HepG2 (cell line): ENCODE results near the gene COLEC12. TPM values are rescaled to one million over a fixed set of nuclear protein-coding genes. Genes with fewer than 3 reads are reported as not detected.

Experiments used
- ELF1 ChIP-seq: sonication (generic); formaldehyde crosslinking; IDR thresholded peaks from 2 replicates; pipeline ENCODE4 v1.4.0; 2020; ENCODE audit warnings: missing genetic modification reagents
- EP300 ChIP-seq, 3 experiments: sonication (generic) in 1 of 3; formaldehyde crosslinking in 1 of 3; IDR thresholded peaks; 2 replicates each; pipeline versions ENCODE4 v1.5.1 to v1.6.1; 2011 to 2020; ENCODE audit warnings: low read depth in 2 of 3, low read length in 2 of 3, borderline replicate concordance in 1 of 3, improper control_type of control experiment in 1 of 3, mild to moderate bottlenecking in 1 of 3, missing genetic modification reagents in 1 of 3, moderate library complexity in 1 of 3
- FOXP1 ChIP-seq, 2 experiments: fragments of 450-650 bp in 1 of 2; IDR thresholded peaks; 2 replicates each; pipeline ENCODE4 v1.6.1; 2017 to 2018; ENCODE audit warnings: antibody characterized with exemption in 1 of 2
- GATAD1 ChIP-seq: IDR thresholded peaks from 2 replicates; pipeline ENCODE4 v1.6.1; 2016; ENCODE audit warnings: missing genetic modification reagents, missing compliant biosample characterization
- GATAD2A ChIP-seq: IDR thresholded peaks from 2 replicates; pipeline ENCODE4 v1.6.1; 2016
- MXI1 ChIP-seq: IDR thresholded peaks from 3 replicates; pipeline ENCODE4 v1.6.1; 2012; ENCODE audit warnings: low read depth, low read length, inconsistent platforms, borderline replicate concordance
- MYNN ChIP-seq: sonication (generic); formaldehyde crosslinking; IDR thresholded peaks from 2 replicates; pipeline ENCODE4 v1.4.0; 2020; ENCODE audit warnings: mild to moderate bottlenecking, low read depth, missing genetic modification reagents
- SOX13 ChIP-seq, 3 experiments: fragments of 450-650 bp in 1 of 3; sonication (generic) in 1 of 3; formaldehyde crosslinking in 1 of 3; IDR thresholded peaks in 2 of 3; conservative IDR thresholded peaks in 1 of 3; 2 replicates each; pipeline versions ENCODE4 v1.5.0 to v1.6.1; 2016 to 2020; ENCODE audit warnings: antibody characterized with exemption in 1 of 3, mild to moderate bottlenecking in 1 of 3, missing compliant biosample characterization in 1 of 3, missing genetic modification reagents in 1 of 3, moderate library complexity in 1 of 3
- TAF1 ChIP-seq: sonication (generic); formaldehyde crosslinking; IDR thresholded peaks from 2 replicates; pipeline ENCODE4 v1.4.0; 2020; ENCODE audit warnings: missing genetic modification reagents
- ZBTB26 ChIP-seq: IDR thresholded peaks from 2 replicates; pipeline ENCODE4 v1.6.1; 2016; ENCODE audit warnings: missing compliant biosample characterization, missing genetic modification reagents, borderline replicate concordance
- ZNF292 ChIP-seq: sonication (generic); formaldehyde crosslinking; IDR thresholded peaks from 2 replicates; pipeline ENCODE4 v1.8.1; 2022; ENCODE audit warnings: mild to moderate bottlenecking, low read depth, missing genetic modification reagents, borderline replicate concordance
- ZNF761 ChIP-seq: sonication (generic); formaldehyde crosslinking; conservative IDR thresholded peaks from 2 replicates; pipeline ENCODE4 v1.4.0; 2020; ENCODE audit warnings: mild to moderate bottlenecking, missing genetic modification reagents
- ZSCAN30 ChIP-seq: sonication (generic); formaldehyde crosslinking; IDR thresholded peaks from 2 replicates; pipeline ENCODE4 v1.5.0; 2020; ENCODE audit warnings: mild to moderate bottlenecking, missing genetic modification reagents
- polyA plus RNA-seq, 8 experiments: library from polyadenylated mRNA; depleted of rRNA in 3 of 8; stranded (reverse) in 7 of 8; unstranded in 1 of 8; fragments of >200 nt; fragmentation: Illumina TruSeq in 4 of 8; extraction: Trizol in 4 of 8; gene quantifications; 2 replicates each; pipeline versions ENCODE4 v1.2.1 to v1.2.3, GENCODE V29; 2011 to 2016; ENCODE audit warnings: low read depth in 4 of 8, missing spikeins in 1 of 8, mixed read lengths in 1 of 8; ENCODE audit not compliant: insufficient read depth in 1 of 8
- total RNA-seq, 5 experiments: library from RNA; depleted of rRNA; stranded (reverse); fragments of >200 nt; fragmentation: Illumina TruSeq; extraction: Trizol; gene quantifications; 2 replicates each; pipeline ENCODE4 v1.2.3, GENCODE V29; 2016; ENCODE audit warnings: low read depth in 1 of 5
- TF ChIP-seq, protein P1 (sequence below): sonication (generic); formaldehyde crosslinking; IDR thresholded peaks from 2 replicates; pipeline ENCODE4 v1.5.0; 2020; ENCODE audit warnings: mild to moderate bottlenecking, missing genetic modification reagents, borderline replicate concordance
- TF ChIP-seq, protein P2 (sequence below): sonication (generic); formaldehyde crosslinking; IDR thresholded peaks from 2 replicates; pipeline ENCODE4 v1.4.0; 2020; ENCODE audit warnings: missing genetic modification reagents

The COLEC12 gene
- total and polyA plus RNA-seq, 2 of the 13 experiments (the other 11 are each of a cell fraction or from before 2014, with no cell fraction given): 0.02 to 0.11 TPM

GRCh38 chr18:362311-363290 lies 137.9 kb downstream of the COLEC12 start (continued):
- TF ChIP-seq ELF1 (CRISPR knock-in tag) (peak; percentile 68; the same call in 1 of the 2 replicates), SOX13 (IDR thresholded peaks at IDR 0.05) (no peak), SOX13 (CRISPR knock-in tag; conservative IDR thresholded peaks at IDR 0.05 in 1 of 2, IDR thresholded peaks at IDR 0.05 in 1 of 2) (peak in 1 of 2 experiments; percentile 56; a peak in 1 of 4 replicates), MYNN (0 out of 2 replicates have a peak, but pooled peaks have one; percentile 18), ZNF292 (CRISPR knock-in tag) (peak; percentile 28; the same call in 1 of the 2 replicates), MXI1 (0 out of 3 replicates have a peak, but pooled peaks have one; percentile 5), EP300 (IDR thresholded peaks at IDR 0.05; ENCODE audit: low read depth in 2 of 2, low read length in 2 of 2) (peak in 1 of 2 experiments; percentile 78; a peak in 1 of 4 replicates), EP300 (CRISPR knock-in tag; IDR thresholded peaks at IDR 0.05; ENCODE audit: borderline replicate concordance) (no peak), GATAD1 (no peak), ZBTB26 (CRISPR knock-in tag) (0 out of 2 replicates have a peak, but pooled peaks have one; percentile 21), GATAD2A (peak; percentile 59; the same call in 1 of the 2 replicates), TAF1 (CRISPR knock-in tag) (0 out of 2 replicates have a peak, but pooled peaks have one; percentile 27), ZSCAN30 (CRISPR knock-in tag) (0 out of 2 replicates have a peak, but pooled peaks have one; percentile 35), ZNF761 (no peak), FOXP1 (IDR thresholded peaks at IDR 0.05) (no peak), FOXP1 (CRISPR knock-in tag; IDR thresholded peaks at IDR 0.05) (peak; percentile 34; the same call in 1 of the 2 replicates)
- TF ChIP-seq, protein P1, sequence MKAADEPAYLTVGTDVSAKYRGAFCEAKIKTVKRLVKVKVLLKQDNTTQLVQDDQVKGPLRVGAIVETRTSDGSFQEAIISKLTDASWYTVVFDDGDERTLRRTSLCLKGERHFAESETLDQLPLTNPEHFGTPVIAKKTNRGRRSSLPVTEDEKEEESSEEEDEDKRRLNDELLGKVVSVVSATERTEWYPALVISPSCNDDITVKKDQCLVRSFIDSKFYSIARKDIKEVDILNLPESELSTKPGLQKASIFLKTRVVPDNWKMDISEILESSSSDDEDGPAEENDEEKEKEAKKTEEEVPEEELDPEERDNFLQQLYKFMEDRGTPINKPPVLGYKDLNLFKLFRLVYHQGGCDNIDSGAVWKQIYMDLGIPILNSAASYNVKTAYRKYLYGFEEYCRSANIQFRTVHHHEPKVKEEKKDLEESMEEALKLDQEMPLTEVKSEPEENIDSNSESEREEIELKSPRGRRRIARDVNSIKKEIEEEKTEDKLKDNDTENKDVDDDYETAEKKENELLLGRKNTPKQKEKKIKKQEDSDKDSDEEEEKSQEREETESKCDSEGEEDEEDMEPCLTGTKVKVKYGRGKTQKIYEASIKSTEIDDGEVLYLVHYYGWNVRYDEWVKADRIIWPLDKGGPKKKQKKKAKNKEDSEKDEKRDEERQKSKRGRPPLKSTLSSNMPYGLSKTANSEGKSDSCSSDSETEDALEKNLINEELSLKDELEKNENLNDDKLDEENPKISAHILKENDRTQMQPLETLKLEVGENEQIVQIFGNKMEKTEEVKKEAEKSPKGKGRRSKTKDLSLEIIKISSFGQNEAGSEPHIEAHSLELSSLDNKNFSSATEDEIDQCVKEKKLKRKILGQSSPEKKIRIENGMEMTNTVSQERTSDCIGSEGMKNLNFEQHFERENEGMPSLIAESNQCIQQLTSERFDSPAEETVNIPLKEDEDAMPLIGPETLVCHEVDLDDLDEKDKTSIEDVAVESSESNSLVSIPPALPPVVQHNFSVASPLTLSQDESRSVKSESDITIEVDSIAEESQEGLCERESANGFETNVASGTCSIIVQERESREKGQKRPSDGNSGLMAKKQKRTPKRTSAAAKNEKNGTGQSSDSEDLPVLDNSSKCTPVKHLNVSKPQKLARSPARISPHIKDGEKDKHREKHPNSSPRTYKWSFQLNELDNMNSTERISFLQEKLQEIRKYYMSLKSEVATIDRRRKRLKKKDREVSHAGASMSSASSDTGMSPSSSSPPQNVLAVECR (CRISPR knock-in tag): peak; percentile 19; the same call in 1 of the 2 replicates
- TF ChIP-seq, protein P2, sequence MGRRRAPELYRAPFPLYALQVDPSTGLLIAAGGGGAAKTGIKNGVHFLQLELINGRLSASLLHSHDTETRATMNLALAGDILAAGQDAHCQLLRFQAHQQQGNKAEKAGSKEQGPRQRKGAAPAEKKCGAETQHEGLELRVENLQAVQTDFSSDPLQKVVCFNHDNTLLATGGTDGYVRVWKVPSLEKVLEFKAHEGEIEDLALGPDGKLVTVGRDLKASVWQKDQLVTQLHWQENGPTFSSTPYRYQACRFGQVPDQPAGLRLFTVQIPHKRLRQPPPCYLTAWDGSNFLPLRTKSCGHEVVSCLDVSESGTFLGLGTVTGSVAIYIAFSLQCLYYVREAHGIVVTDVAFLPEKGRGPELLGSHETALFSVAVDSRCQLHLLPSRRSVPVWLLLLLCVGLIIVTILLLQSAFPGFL (CRISPR knock-in tag): no peak
